SK-N-SH treated with all-trans-retinoic acid at 6 μM for 48 hours (cell line): Measurements from ENCODE around the gene NFIA.

Experiments
- ARNTL ChIP-seq: fragments of 450-650 bp; formaldehyde crosslinking; IDR thresholded peaks from 2 replicates; pipeline ENCODE4 v1.5.0; 2020; ENCODE audit warnings: low read depth, mild to moderate bottlenecking, moderate library complexity, borderline replicate concordance
- ESRRG ChIP-seq: fragments of 250-450 bp; sonication (Bioruptor Pico); IDR thresholded peaks from 2 replicates; pipeline ENCODE4 v1.6.1; 2021; ENCODE audit warnings: mild to moderate bottlenecking
- PATZ1 ChIP-seq: fragments of 250-450 bp; sonication (Bioruptor Pico); IDR thresholded peaks from 2 replicates; pipeline ENCODE4 v1.8.0; 2020; ENCODE audit warnings: mild to moderate bottlenecking, moderate library complexity, borderline replicate concordance
- POU6F1 ChIP-seq: fragments of 250-450 bp; sonication (Bioruptor Pico); IDR thresholded peaks from 2 replicates; pipeline ENCODE4 v1.8.0; 2021; ENCODE audit warnings: low read depth, mild to moderate bottlenecking, moderate library complexity, borderline replicate concordance
- PPARA ChIP-seq: fragments of 250-450 bp; sonication (Bioruptor Pico); IDR thresholded peaks from 2 replicates; pipeline ENCODE4 v1.5.0; 2020; ENCODE audit warnings: mild to moderate bottlenecking, borderline replicate concordance
- RARB ChIP-seq: fragments of 250-450 bp; sonication (Bioruptor Pico); IDR thresholded peaks from 2 replicates; pipeline ENCODE4 v1.8.0; 2021; ENCODE audit warnings: mild to moderate bottlenecking, moderate library complexity
- SNAI2 ChIP-seq: fragments of 250-450 bp; sonication (Bioruptor Pico); IDR thresholded peaks from 2 replicates; pipeline ENCODE4 v1.5.0; 2020; ENCODE audit warnings: mild to moderate bottlenecking, moderate library complexity
- TCF4 ChIP-seq: fragments of 250-450 bp; sonication (Bioruptor Pico); IDR thresholded peaks from 2 replicates; pipeline ENCODE4 v1.8.0; 2021; ENCODE audit warnings: mild to moderate bottlenecking, moderate library complexity, borderline replicate concordance
- ZFP3 ChIP-seq: fragments of 250-450 bp; sonication (Bioruptor Pico); IDR thresholded peaks from 2 replicates; pipeline ENCODE4 v1.5.0; 2020; ENCODE audit warnings: mild to moderate bottlenecking, moderate library complexity
- ZFP30 ChIP-seq: fragments of 450-650 bp; formaldehyde crosslinking; IDR thresholded peaks from 2 replicates; pipeline ENCODE4 v1.5.0; 2022; ENCODE audit warnings: mild to moderate bottlenecking, moderate library complexity
- ZNF565 ChIP-seq: fragments of 450-650 bp; formaldehyde crosslinking; conservative IDR thresholded peaks from 2 replicates; pipeline ENCODE4 v1.5.0; 2020; ENCODE audit warnings: low read depth, mild to moderate bottlenecking, moderate library complexity
- ZNF8 ChIP-seq: fragments of 450-650 bp; formaldehyde crosslinking; IDR thresholded peaks from 2 replicates; pipeline ENCODE4 v1.5.0; 2020; ENCODE audit warnings: mild to moderate bottlenecking, moderate library complexity

GRCh38 chr1:61169634-61170033 is 87.3 kb downstream of the NFIA start:
- TF ChIP-seq RARB (CRISPR knock-in tag): no peak
- TF ChIP-seq TCF4 (CRISPR knock-in tag): no peak
- no peak for TF ChIP-seq ZNF565 (CRISPR knock-in tag)
- no peak for TF ChIP-seq ZNF8 (CRISPR knock-in tag)
- no peak for TF ChIP-seq PATZ1 (CRISPR knock-in tag)
- TF ChIP-seq ESRRG (CRISPR knock-in tag): no peak
- no peak for TF ChIP-seq POU6F1
- TF ChIP-seq PPARA (CRISPR knock-in tag): no peak
- TF ChIP-seq ZFP30 (CRISPR knock-in tag): no peak
- no peak for TF ChIP-seq ZFP3 (CRISPR knock-in tag)
- no peak for TF ChIP-seq ARNTL (CRISPR knock-in tag)
- no peak for TF ChIP-seq SNAI2
